Lower leg skin (tissue), 3 donors: ENCODE results near the gene MRPL17.

Experiments used
- POLR2A ChIP-seq, 2 donors: fragments of 450-650 bp; IDR thresholded peaks; one replicate each; pipeline ENCODE4 v1.6.1; 2016 to 2017; ENCODE audit warnings: antibody characterized with exemption in 2 of 2, mild to moderate bottlenecking in 1 of 2, moderate library complexity in 1 of 2
- TF ChIP-seq, protein P1 (sequence below), 3 donors: fragments of 450-650 bp; IDR thresholded peaks; one replicate each; pipeline ENCODE4 v1.5.1; 2016; ENCODE audit warnings: antibody characterized with exemption in 3 of 3, mild to moderate bottlenecking in 3 of 3, moderate library complexity in 2 of 3

- TF ChIP-seq, protein P1, sequence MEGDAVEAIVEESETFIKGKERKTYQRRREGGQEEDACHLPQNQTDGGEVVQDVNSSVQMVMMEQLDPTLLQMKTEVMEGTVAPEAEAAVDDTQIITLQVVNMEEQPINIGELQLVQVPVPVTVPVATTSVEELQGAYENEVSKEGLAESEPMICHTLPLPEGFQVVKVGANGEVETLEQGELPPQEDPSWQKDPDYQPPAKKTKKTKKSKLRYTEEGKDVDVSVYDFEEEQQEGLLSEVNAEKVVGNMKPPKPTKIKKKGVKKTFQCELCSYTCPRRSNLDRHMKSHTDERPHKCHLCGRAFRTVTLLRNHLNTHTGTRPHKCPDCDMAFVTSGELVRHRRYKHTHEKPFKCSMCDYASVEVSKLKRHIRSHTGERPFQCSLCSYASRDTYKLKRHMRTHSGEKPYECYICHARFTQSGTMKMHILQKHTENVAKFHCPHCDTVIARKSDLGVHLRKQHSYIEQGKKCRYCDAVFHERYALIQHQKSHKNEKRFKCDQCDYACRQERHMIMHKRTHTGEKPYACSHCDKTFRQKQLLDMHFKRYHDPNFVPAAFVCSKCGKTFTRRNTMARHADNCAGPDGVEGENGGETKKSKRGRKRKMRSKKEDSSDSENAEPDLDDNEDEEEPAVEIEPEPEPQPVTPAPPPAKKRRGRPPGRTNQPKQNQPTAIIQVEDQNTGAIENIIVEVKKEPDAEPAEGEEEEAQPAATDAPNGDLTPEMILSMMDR (IDR thresholded peaks at IDR 0.05), result no peak
- TF ChIP-seq POLR2A (IDR thresholded peaks at IDR 0.05), result no peak
Observed at GRCh38 chr11:6681949-6682348, 1.2 kb downstream of the MRPL17 start.
